ENCODE measurements around the gene TMEM185B. TPM values are rescaled to one million over a fixed set of nuclear protein-coding genes. Genes with fewer than 3 reads are reported as not detected.

TMEM185B gene
- total and polyA plus RNA-seq, 2 of the 4 experiments (the other 2 are of a cell fraction), result 17.7 to 26.1 TPM

DNA sequence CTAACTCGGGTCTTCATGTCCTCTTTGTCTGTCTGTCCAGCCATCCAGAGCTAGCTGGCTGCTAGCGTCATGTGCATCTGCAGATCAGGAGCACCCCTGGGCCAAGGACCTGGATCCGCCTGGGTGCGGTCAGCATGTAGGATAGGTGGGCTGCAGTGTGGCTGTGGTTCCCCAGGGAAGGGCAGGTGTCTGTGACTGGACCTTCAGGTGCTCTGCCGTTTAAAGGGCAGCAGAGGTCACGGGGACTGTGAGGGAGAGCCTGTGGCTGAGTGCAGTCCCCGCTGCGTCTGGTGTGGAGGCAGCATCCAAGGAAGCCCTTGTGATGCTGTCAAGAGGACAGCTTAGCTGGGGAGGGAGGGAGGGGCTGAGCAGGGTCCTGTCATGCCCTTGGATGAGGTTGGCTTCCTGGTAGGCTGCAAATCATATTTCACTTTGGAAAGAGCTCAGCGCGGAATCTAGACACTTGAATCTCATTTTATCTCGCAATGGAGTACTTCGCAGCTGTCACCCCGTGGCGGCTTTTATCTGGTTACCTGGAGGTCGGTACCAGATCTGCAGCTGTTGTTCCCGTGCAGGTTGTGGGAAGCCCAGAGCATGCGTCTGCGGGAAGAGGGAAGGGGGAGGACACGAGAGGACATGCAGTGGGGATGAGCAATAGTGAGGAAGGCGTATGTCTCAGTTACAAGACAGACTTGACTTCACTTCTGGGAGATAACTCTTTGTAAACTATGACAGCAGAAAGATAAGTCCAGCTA, 23.5 kb upstream of the TMEM185B start:
- dilution Hi-C loops (cut with HindIII; ENCODE audit: low sequenced_read_pairs, unreplicated experiment), result no loop called here
- Histone ChIP-seq H2AFZ (replicated peaks; ENCODE audit: low read length, poor library complexity) (peak overlapping the region; percentile 77), H3K4ac (ENCODE audit: low read depth, low read length) (no peak overlapping the region), H3K56ac (ENCODE audit: extremely low read depth, insufficient read depth, low read length) (no peak overlapping the region), H2BK5ac (ENCODE audit: low read depth, low read length, poor library complexity, severe bottlenecking) (no peak overlapping the region), H3K9me3 (ENCODE audit: control insufficient read depth, insufficient read depth, low read length) (no peaks in the 10 kb centered on the region), H3K4me2 (ENCODE audit: low read depth, low read length) (no peak overlapping the region), H3K4me1 (ENCODE audit: control insufficient read depth, insufficient read depth, low read length) (peaks cover 6% of the 10 kb centered on the region), H3K9ac (ENCODE audit: low read depth, low read length) (no peak overlapping the region), H3K79me1 (ENCODE audit: low read depth in 1 of 2, low read length in 2 of 2) (no peaks in the 10 kb centered on the region), H3K9me1 (ENCODE audit: insufficient read depth, low read length) (peaks cover 7% of the 10 kb centered on the region), H2AK9ac (replicated peaks; ENCODE audit: low read depth, low read length, poor library complexity) (no peak overlapping the region), H4K91ac (ENCODE audit: insufficient read depth, low read depth, low read length) (no peak overlapping the region), H3K23ac (ENCODE audit: low read depth, low read length) (no peak overlapping the region), H4K20me1 (ENCODE audit: insufficient read depth, low read length) (no peaks in the 10 kb centered on the region), H4K5ac (ENCODE audit: low read depth, low read length) (no peak overlapping the region), H3K27me3 (ENCODE audit: control insufficient read depth, insufficient read depth, low read length) (peaks cover 11% of the 10 kb centered on the region; the same call in 1 of the 2 replicates), H3K36me3 (ENCODE audit: control insufficient read depth, insufficient read depth, low read length) (no peaks in the 10 kb centered on the region), H4K8ac (ENCODE audit: low read depth in 2 of 2, low read length in 2 of 2) (no peak overlapping the region), H3K14ac (replicated peaks; ENCODE audit: low read depth, low read length) (no peak overlapping the region), H3K18ac (ENCODE audit: low read depth, low read length) (no peak overlapping the region), H3K4me3 (ENCODE audit: insufficient read depth, low read depth, low read length) (no peak overlapping the region), H2BK20ac (ENCODE audit: low read depth, low read length) (no peak overlapping the region), H2BK120ac (ENCODE audit: low read depth, low read length) (no peak overlapping the region), H2BK15ac (ENCODE audit: low read depth, low read length) (no peak overlapping the region), H2AK5ac (ENCODE audit: low read depth, low read length) (no peak overlapping the region; the same call in 1 of the 2 replicates), H3K27ac (ENCODE audit: insufficient read depth, low read length) (no peak overlapping the region)
- DNase-seq (peak; percentile 38), ATAC-seq (ENCODE audit: low read depth) (peak; percentile 38; the same call in 1 of the 2 replicates)
- no TSS peak for BruUV-seq (replicated peaks)
- CTCF ChIA-PET, result no interaction called here
- POLR2A ChIA-PET (ENCODE audit: unreplicated experiment), result no interaction called here
- 60% methylated on average over 11 of the region's 20 CpGs; no CpG with 5 or more reads in 1 of the 2 experiments for WGBS, 2 experiments (ENCODE audit: extremely low coverage in 2 of 2, insufficient read length in 1 of 2)
- intact Hi-C loops (cut with micrococcal nuclease), result no loop called here
- TF ChIP-seq MAZ (IDR thresholded peaks at IDR 0.05; ENCODE audit: borderline replicate concordance, low read depth, low read length) (no peak), BHLHE40 (IDR thresholded peaks at IDR 0.05; ENCODE audit: low read depth, low read length) (peak; percentile 10; the same call in 1 of the 2 replicates), NFE2L2 (IDR thresholded peaks at IDR 0.05; ENCODE audit: low read depth, low read length) (no peak), FOS (IDR thresholded peaks at IDR 0.05; ENCODE audit: low read depth, low read length) (no peak), RAD21 (IDR thresholded peaks at IDR 0.05; ENCODE audit: low read length) (no peak), CEBPB (IDR thresholded peaks at IDR 0.05; ENCODE audit: low read depth, low read length) (no peak)
- in situ Hi-C loops (cut with MboI; ENCODE audit: low sequenced_read_pairs), result loop anchor here (25.0 kb wide), 1 partner anchor 1009 kb away; no protein-coding TSS in a partner anchor

Measured in IMR-90 (cell line).